GM23338 (cell line): ENCODE data around the gene TEX53. TPM values are rescaled to one million over a fixed set of nuclear protein-coding genes. Genes with fewer than 3 reads are reported as not detected.

Experiments
- ATAC-seq: fragments of 200-7000 bp; cut with Tn5 transposase; 3 replicates; pipeline ENCODE4 v1.9.1; 2020
- DNase-seq: peaks from one replicate; pipeline ENCODE4 v3.0.0-alpha.2; 2015; ENCODE audit warnings: low spot score
- H2AFZ ChIP-seq: fragments of 200-600 bp; sonication (generic); 2 replicates; pipeline ENCODE4 v1.8.0; 2016; ENCODE audit warnings: antibody characterized with exemption, mild to moderate bottlenecking, moderate library complexity
- H3F3A ChIP-seq: fragments of 200-600 bp; sonication (generic); replicated peaks from 2 replicates; pipeline ENCODE4 v1.8.0; 2017; ENCODE audit warnings: antibody characterized with exemption, mixed run types, low read depth
- H3K27ac ChIP-seq: fragments of 200-600 bp; sonication (generic); 2 replicates; pipeline ENCODE4 v1.6.1; 2016; ENCODE audit warnings: low read depth
- H3K27me3 ChIP-seq: fragments of 200-600 bp; sonication (generic); 2 replicates; pipeline ENCODE4 v1.8.0; 2016; ENCODE audit warnings: mild to moderate bottlenecking, mixed run types, moderate library complexity; ENCODE audit not compliant: insufficient read depth
- H3K36me3 ChIP-seq: fragments of 200-600 bp; sonication (generic); 2 replicates; pipeline ENCODE4 v1.8.0; 2016; ENCODE audit warnings: mild to moderate bottlenecking; ENCODE audit not compliant: insufficient read depth
- H3K4me1 ChIP-seq: fragments of 200-600 bp; sonication (generic); 2 replicates; pipeline ENCODE4 v1.8.0; 2016; ENCODE audit warnings: mild to moderate bottlenecking, moderate library complexity; ENCODE audit not compliant: insufficient read depth
- H3K4me2 ChIP-seq: fragments of 200-600 bp; sonication (generic); 2 replicates; pipeline ENCODE4 v1.7.1; 2017; ENCODE audit warnings: mixed run types
- H3K4me3 ChIP-seq: fragments of 200-600 bp; sonication (generic); 2 replicates; pipeline ENCODE4 v1.6.1; 2016; ENCODE audit warnings: mixed run types
- H3K79me2 ChIP-seq: fragments of 200-600 bp; sonication (generic); replicated peaks from 2 replicates; pipeline ENCODE4 v1.8.0; 2017; ENCODE audit warnings: mild to moderate bottlenecking; ENCODE audit not compliant: insufficient read depth
- H3K9me2 ChIP-seq: fragments of 200-600 bp; sonication (generic); 2 replicates; pipeline ENCODE4 v1.8.0; 2017; ENCODE audit not compliant: insufficient read depth
- H4K20me1 ChIP-seq: fragments of 200-600 bp; sonication (generic); replicated peaks from 2 replicates; pipeline ENCODE4 v1.8.0; 2017; ENCODE audit warnings: mild to moderate bottlenecking; ENCODE audit not compliant: insufficient read depth
- H3K27ac Mint-ChIP-seq: 2 replicates; pipeline ENCODE4 v1.8.0; 2020; ENCODE audit warnings: inconsistent platforms, mild to moderate bottlenecking, moderate library complexity, mixed read lengths
- H3K27me3 Mint-ChIP-seq: 3 replicates; pipeline ENCODE4 v1.8.0; 2022; ENCODE audit warnings: low read depth, mild to moderate bottlenecking, moderate library complexity, mixed read lengths, inconsistent platforms; ENCODE audit not compliant: insufficient read depth, poor library complexity
- H3K36me3 Mint-ChIP-seq: 3 replicates; pipeline ENCODE4 v1.8.0; 2021; ENCODE audit warnings: low read depth, mild to moderate bottlenecking, inconsistent platforms, moderate library complexity, mixed read lengths
- H3K4me1 Mint-ChIP-seq: 3 replicates; pipeline ENCODE4 v1.8.0; 2020; ENCODE audit warnings: mild to moderate bottlenecking, inconsistent platforms, mixed read lengths
- H3K4me3 Mint-ChIP-seq: 3 replicates; pipeline ENCODE4 v1.8.0; 2021; ENCODE audit warnings: moderate library complexity, mild to moderate bottlenecking, inconsistent platforms, mixed read lengths
- H3K9me3 Mint-ChIP-seq: 3 replicates; pipeline ENCODE4 v1.8.0; 2020; ENCODE audit warnings: moderate library complexity, mild to moderate bottlenecking, inconsistent platforms, mixed read lengths
- CREB1 ChIP-seq: fragments of 250-450 bp; sonication (Bioruptor Pico); IDR thresholded peaks from 2 replicates; pipeline ENCODE4 v1.5.0; 2020; ENCODE audit warnings: low read depth, mild to moderate bottlenecking, moderate library complexity
- EZH2 ChIP-seq: fragments of 200-600 bp; sonication (generic); IDR thresholded peaks from one replicate; pipeline ENCODE4 v1.8.0; 2017; ENCODE audit warnings: antibody characterized with exemption, mild to moderate bottlenecking, low read depth; ENCODE audit not compliant: unreplicated experiment
- EZH2phosphoT487 ChIP-seq: fragments of 200-600 bp; sonication (generic); IDR thresholded peaks from one replicate; pipeline ENCODE4 v1.8.1; 2018; ENCODE audit warnings: antibody characterized with exemption; ENCODE audit not compliant: unreplicated experiment
- JUNB ChIP-seq: IDR thresholded peaks from one replicate; pipeline ENCODE4 v1.6.1; 2016; ENCODE audit warnings: antibody characterized with exemption; ENCODE audit not compliant: unreplicated experiment
- NANOG ChIP-seq: IDR thresholded peaks from 2 replicates; pipeline ENCODE4 v1.6.1; 2016; ENCODE audit warnings: antibody characterized with exemption, borderline replicate concordance
- POLR2AphosphoS5 ChIP-seq: IDR thresholded peaks from 2 replicates; pipeline ENCODE4 v1.6.1; 2016; ENCODE audit warnings: antibody characterized with exemption, low read depth
- STAT1 ChIP-seq: IDR thresholded peaks from one replicate; pipeline ENCODE4 v1.6.1; 2016; ENCODE audit warnings: antibody characterized with exemption; ENCODE audit not compliant: unreplicated experiment
- ZNF114 ChIP-seq: fragments of 250-450 bp; sonication (Bioruptor Pico); IDR thresholded peaks from 2 replicates; pipeline ENCODE4 v1.5.0; 2020; ENCODE audit warnings: mild to moderate bottlenecking, moderate library complexity
- ZNF331 ChIP-seq: fragments of 250-450 bp; sonication (Bioruptor Pico); IDR thresholded peaks from 2 replicates; pipeline ENCODE4 v1.5.0; 2020; ENCODE audit warnings: low read depth, mild to moderate bottlenecking, moderate library complexity
- polyA plus RNA-seq: library from polyadenylated mRNA; unstranded; fragments of >200 nt; fragmentation: Nextera tagmentation; extraction: Ambion mirVana; gene quantifications from 2 replicates; pipeline ENCODE4 v1.2.1, GENCODE V29; 2016
- total RNA-seq: library from RNA; depleted of rRNA; stranded (reverse); fragments of >200 nt; shearing (Covaris generic); gene quantifications from 2 replicates; pipeline ENCODE4 v1.2.3, GENCODE V29; 2014
- TF ChIP-seq, protein P1 (sequence below): fragments of 250-450 bp; sonication (Bioruptor Pico); IDR thresholded peaks from 2 replicates; pipeline ENCODE4 v1.5.0; 2020; ENCODE audit warnings: mild to moderate bottlenecking, moderate library complexity
- TF ChIP-seq, protein P2 (sequence below), 2 experiments: fragments of 200-600 bp in 1 of 2; sonication (generic) in 1 of 2; conservative IDR thresholded peaks; 2 replicates each; pipeline versions ENCODE4 v1.5.1 to v1.6.1; 2016 to 2017; ENCODE audit warnings: antibody characterized with exemption in 2 of 2, low read depth in 2 of 2, mild to moderate bottlenecking in 2 of 2, moderate library complexity in 1 of 2
- TF ChIP-seq, protein P3 (sequence below): IDR thresholded peaks from one replicate; pipeline ENCODE4 v1.6.1; 2018; ENCODE audit warnings: antibody characterized with exemption; ENCODE audit not compliant: unreplicated experiment
- TF ChIP-seq, protein P4 (sequence below): IDR thresholded peaks from 2 replicates; pipeline ENCODE4 v1.6.1; 2016; ENCODE audit warnings: antibody characterized with exemption

TEX53 gene
- total and polyA plus RNA-seq, 2 experiments from 2014 or later = not detected

DNA sequence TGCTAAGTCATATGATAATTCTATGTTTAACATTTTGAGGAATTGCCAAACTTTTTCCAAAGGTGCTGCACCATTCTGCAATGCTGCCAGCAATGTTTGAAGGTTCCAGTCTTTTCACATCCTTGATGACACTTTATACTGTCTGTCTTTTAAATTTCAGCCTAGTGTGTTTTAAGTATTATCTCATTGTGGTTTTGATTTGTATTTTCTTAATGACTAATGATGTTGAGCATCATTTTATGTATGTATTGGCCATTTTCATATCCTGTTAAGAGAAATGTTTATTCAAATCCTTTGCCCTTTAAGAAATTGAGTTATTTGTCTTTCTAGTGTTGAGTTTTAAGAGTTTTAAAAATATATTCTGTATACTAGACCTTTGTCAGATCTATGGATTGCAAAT lies 29.4 kb upstream of the TEX53 start:
- Mint-ChIP-seq H3K36me3 (no peaks in the 10 kb centered on the region), H3K4me3 (no peak overlapping the region), H3K27me3 (peaks cover 3% of the 10 kb centered on the region), H3K9me3 (no peaks in the 10 kb centered on the region), H3K4me1 (peaks cover 7% of the 10 kb centered on the region; the same call in 2 of the 3 replicates), H3K27ac (no peak overlapping the region)
- Histone ChIP-seq H3K4me2 (no peak overlapping the region), H3K4me1 (peaks cover 7% of the 10 kb centered on the region; the same call in 1 of the 2 replicates), H3K4me3 (no peak overlapping the region), H3K27me3 (no peaks in the 10 kb centered on the region), H3K79me2 (no peaks in the 10 kb centered on the region), H3K9me2 (no peaks in the 10 kb centered on the region), H3F3A (no peaks in the 10 kb centered on the region), H3K36me3 (no peaks in the 10 kb centered on the region), H2AFZ (no peak overlapping the region), H3K27ac (no peak overlapping the region), H4K20me1 (no peaks in the 10 kb centered on the region)
- ATAC-seq (no peak), DNase-seq (no peak)
- TF ChIP-seq POLR2AphosphoS5 (no peak), ZNF114 (no peak), STAT1 (no peak), EZH2 (no peak), CREB1 (CRISPR knock-in tag) (no peak), JUNB (no peak), ZNF331 (CRISPR knock-in tag) (no peak), NANOG (no peak), EZH2phosphoT487 (no peak)
- TF ChIP-seq, protein P1, sequence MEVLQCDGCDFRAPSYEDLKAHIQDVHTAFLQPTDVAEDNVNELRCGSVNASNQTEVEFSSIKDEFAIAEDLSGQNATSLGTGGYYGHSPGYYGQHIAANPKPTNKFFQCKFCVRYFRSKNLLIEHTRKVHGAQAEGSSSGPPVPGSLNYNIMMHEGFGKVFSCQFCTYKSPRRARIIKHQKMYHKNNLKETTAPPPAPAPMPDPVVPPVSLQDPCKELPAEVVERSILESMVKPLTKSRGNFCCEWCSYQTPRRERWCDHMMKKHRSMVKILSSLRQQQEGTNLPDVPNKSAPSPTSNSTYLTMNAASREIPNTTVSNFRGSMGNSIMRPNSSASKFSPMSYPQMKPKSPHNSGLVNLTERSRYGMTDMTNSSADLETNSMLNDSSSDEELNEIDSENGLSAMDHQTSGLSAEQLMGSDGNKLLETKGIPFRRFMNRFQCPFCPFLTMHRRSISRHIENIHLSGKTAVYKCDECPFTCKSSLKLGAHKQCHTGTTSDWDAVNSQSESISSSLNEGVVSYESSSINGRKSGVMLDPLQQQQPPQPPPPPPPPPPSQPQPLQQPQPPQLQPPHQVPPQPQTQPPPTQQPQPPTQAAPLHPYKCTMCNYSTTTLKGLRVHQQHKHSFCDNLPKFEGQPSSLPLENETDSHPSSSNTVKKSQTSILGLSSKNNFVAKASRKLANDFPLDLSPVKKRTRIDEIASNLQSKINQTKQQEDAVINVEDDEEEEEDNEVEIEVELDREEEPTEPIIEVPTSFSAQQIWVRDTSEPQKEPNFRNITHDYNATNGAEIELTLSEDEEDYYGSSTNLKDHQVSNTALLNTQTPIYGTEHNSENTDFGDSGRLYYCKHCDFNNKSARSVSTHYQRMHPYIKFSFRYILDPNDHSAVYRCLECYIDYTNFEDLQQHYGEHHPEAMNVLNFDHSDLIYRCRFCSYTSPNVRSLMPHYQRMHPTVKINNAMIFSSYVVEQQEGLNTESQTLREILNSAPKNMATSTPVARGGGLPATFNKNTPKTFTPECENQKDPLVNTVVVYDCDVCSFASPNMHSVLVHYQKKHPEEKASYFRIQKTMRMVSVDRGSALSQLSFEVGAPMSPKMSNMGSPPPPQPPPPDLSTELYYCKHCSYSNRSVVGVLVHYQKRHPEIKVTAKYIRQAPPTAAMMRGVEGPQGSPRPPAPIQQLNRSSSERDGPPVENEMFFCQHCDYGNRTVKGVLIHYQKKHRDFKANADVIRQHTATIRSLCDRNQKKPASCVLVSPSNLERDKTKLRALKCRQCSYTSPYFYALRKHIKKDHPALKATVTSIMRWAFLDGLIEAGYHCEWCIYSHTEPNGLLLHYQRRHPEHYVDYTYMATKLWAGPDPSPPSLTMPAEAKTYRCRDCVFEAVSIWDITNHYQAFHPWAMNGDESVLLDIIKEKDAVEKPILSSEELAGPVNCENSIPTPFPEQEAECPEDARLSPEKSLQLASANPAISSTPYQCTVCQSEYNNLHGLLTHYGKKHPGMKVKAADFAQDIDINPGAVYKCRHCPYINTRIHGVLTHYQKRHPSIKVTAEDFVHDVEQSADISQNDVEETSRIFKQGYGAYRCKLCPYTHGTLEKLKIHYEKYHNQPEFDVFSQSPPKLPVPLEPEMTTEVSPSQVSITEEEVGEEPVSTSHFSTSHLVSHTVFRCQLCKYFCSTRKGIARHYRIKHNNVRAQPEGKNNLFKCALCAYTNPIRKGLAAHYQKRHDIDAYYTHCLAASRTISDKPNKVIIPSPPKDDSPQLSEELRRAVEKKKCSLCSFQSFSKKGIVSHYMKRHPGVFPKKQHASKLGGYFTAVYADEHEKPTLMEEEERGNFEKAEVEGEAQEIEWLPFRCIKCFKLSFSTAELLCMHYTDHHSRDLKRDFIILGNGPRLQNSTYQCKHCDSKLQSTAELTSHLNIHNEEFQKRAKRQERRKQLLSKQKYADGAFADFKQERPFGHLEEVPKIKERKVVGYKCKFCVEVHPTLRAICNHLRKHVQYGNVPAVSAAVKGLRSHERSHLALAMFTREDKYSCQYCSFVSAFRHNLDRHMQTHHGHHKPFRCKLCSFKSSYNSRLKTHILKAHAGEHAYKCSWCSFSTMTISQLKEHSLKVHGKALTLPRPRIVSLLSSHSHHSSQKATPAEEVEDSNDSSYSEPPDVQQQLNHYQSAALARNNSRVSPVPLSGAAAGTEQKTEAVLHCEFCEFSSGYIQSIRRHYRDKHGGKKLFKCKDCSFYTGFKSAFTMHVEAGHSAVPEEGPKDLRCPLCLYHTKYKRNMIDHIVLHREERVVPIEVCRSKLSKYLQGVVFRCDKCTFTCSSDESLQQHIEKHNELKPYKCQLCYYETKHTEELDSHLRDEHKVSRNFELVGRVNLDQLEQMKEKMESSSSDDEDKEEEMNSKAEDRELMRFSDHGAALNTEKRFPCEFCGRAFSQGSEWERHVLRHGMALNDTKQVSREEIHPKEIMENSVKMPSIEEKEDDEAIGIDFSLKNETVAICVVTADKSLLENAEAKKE = no peak
- TF ChIP-seq, protein P2, sequence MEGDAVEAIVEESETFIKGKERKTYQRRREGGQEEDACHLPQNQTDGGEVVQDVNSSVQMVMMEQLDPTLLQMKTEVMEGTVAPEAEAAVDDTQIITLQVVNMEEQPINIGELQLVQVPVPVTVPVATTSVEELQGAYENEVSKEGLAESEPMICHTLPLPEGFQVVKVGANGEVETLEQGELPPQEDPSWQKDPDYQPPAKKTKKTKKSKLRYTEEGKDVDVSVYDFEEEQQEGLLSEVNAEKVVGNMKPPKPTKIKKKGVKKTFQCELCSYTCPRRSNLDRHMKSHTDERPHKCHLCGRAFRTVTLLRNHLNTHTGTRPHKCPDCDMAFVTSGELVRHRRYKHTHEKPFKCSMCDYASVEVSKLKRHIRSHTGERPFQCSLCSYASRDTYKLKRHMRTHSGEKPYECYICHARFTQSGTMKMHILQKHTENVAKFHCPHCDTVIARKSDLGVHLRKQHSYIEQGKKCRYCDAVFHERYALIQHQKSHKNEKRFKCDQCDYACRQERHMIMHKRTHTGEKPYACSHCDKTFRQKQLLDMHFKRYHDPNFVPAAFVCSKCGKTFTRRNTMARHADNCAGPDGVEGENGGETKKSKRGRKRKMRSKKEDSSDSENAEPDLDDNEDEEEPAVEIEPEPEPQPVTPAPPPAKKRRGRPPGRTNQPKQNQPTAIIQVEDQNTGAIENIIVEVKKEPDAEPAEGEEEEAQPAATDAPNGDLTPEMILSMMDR (conservative IDR thresholded peaks at IDR 0.05; ENCODE audit: low read depth in 2 of 2) = no peak
- TF ChIP-seq, protein P3, sequence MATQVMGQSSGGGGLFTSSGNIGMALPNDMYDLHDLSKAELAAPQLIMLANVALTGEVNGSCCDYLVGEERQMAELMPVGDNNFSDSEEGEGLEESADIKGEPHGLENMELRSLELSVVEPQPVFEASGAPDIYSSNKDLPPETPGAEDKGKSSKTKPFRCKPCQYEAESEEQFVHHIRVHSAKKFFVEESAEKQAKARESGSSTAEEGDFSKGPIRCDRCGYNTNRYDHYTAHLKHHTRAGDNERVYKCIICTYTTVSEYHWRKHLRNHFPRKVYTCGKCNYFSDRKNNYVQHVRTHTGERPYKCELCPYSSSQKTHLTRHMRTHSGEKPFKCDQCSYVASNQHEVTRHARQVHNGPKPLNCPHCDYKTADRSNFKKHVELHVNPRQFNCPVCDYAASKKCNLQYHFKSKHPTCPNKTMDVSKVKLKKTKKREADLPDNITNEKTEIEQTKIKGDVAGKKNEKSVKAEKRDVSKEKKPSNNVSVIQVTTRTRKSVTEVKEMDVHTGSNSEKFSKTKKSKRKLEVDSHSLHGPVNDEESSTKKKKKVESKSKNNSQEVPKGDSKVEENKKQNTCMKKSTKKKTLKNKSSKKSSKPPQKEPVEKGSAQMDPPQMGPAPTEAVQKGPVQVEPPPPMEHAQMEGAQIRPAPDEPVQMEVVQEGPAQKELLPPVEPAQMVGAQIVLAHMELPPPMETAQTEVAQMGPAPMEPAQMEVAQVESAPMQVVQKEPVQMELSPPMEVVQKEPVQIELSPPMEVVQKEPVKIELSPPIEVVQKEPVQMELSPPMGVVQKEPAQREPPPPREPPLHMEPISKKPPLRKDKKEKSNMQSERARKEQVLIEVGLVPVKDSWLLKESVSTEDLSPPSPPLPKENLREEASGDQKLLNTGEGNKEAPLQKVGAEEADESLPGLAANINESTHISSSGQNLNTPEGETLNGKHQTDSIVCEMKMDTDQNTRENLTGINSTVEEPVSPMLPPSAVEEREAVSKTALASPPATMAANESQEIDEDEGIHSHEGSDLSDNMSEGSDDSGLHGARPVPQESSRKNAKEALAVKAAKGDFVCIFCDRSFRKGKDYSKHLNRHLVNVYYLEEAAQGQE = no peak
- TF ChIP-seq, protein P4, sequence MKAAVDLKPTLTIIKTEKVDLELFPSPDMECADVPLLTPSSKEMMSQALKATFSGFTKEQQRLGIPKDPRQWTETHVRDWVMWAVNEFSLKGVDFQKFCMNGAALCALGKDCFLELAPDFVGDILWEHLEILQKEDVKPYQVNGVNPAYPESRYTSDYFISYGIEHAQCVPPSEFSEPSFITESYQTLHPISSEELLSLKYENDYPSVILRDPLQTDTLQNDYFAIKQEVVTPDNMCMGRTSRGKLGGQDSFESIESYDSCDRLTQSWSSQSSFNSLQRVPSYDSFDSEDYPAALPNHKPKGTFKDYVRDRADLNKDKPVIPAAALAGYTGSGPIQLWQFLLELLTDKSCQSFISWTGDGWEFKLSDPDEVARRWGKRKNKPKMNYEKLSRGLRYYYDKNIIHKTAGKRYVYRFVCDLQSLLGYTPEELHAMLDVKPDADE = no peak
